ENCODE results near the gene ETV1. TPM values are rescaled to one million over a fixed set of nuclear protein-coding genes. Genes with fewer than 3 reads are reported as not detected.

ETV1 gene
- total RNA-seq, 1 experiment from 2014 or later: 68.5 TPM

GRCh38 chr7:13875496-13876074 lies 113.9 kb downstream of the ETV1 start:
- no peak overlapping the region for H3K4me3 Mint-ChIP-seq
- H3K79me1 ChIP-seq (ENCODE audit: insufficient read depth, low read depth, low read length, poor library complexity, severe bottlenecking): no peaks in the 10 kb centered on the region
- WGBS (ENCODE audit: extremely low coverage, insufficient read length, low lambda C conversion rate): no CpG with 5 or more reads among the region's 5 CpGs

More at GRCh38 chr7:13875496-13876074, 113.9 kb downstream of the ETV1 start:
- Histone ChIP-seq H3K79me2 (ENCODE audit: insufficient read depth, low read length) (no peaks in the 10 kb centered on the region), H4K91ac (ENCODE audit: insufficient read length, low read depth, low read length) (no peak overlapping the region), H4K5ac (ENCODE audit: insufficient read length, low read depth, low read length) (no peak overlapping the region), H2BK12ac (ENCODE audit: insufficient read length, low read depth, low read length) (no peak overlapping the region), H3K27ac (ENCODE audit: insufficient read length, low read depth, low read length) (no peak overlapping the region), H3K18ac (ENCODE audit: insufficient read length, low read depth, low read length) (no peak overlapping the region), H3K4ac (ENCODE audit: low read depth, low read length) (no peak overlapping the region), H3K9me3 (ENCODE audit: control insufficient read depth, low read depth, low read length) (no peaks in the 10 kb centered on the region), H2BK15ac (ENCODE audit: low read depth, low read length) (no peak overlapping the region), H2BK20ac (ENCODE audit: low read depth, low read length, poor library complexity, severe bottlenecking) (no peak overlapping the region), H2BK120ac (ENCODE audit: low read depth, low read length, poor library complexity, severe bottlenecking) (no peak overlapping the region), H2BK5ac (ENCODE audit: insufficient read length, low read length) (no peak overlapping the region), H3K14ac (ENCODE audit: insufficient read depth, low read length) (no peak overlapping the region), H2AFZ (ENCODE audit: low read length) (no peak overlapping the region), H3K56ac (ENCODE audit: insufficient read length, low read depth, low read length) (no peak overlapping the region), H2AK5ac (ENCODE audit: insufficient read length, low read length) (no peak overlapping the region), H3K23ac (ENCODE audit: insufficient read length, low read depth, low read length) (no peak overlapping the region), H3K27me3 (ENCODE audit: insufficient read depth, low read length) (no peaks in the 10 kb centered on the region), H3K23me2 (ENCODE audit: insufficient read length, low read depth, low read length, poor library complexity, severe bottlenecking) (no peaks in the 10 kb centered on the region), H4K8ac (replicated peaks; ENCODE audit: insufficient read length, low read depth, low read length) (no peak overlapping the region), H3K9ac (ENCODE audit: extremely low read depth, insufficient read length, low read length) (no peak overlapping the region), H3T11ph (ENCODE audit: low read length) (no peak overlapping the region), H3K4me2 (ENCODE audit: insufficient read depth, insufficient read length, low read length) (no peak overlapping the region), H3K4me1 (ENCODE audit: insufficient read depth, low read length) (no peaks in the 10 kb centered on the region), H4K20me1 (ENCODE audit: control insufficient read depth, insufficient read depth, insufficient read length) (no peaks in the 10 kb centered on the region)
- no peaks in the 10 kb centered on the region; the same call in 1 of the 2 replicates for H3K27me3 Mint-ChIP-seq (ENCODE audit: low read depth)
- DNase-seq: no peak
- TF ChIP-seq CTCF (conservative IDR thresholded peaks at IDR 0.05): no peak
- H3K27ac Mint-ChIP-seq: no peak overlapping the region
- H3K9me3 Mint-ChIP-seq: no peaks in the 10 kb centered on the region; a peak in 1 of 5 replicates
- peaks cover 0 to 5% of the 10 kb centered on the region in 2 experiments; a peak in 2 of 4 replicates for H3K4me1 Mint-ChIP-seq
- H3K36me3 Mint-ChIP-seq (ENCODE audit: insufficient read depth in 1 of 3, low read depth in 3 of 3): no peaks in the 10 kb centered on the region
